ENCODE results near the gene NSMCE4A. TPM values are rescaled to one million over a fixed set of nuclear protein-coding genes. Genes with fewer than 3 reads are reported as not detected.

NSMCE4A gene
- total and polyA plus RNA-seq, 3 experiments from 2014 or later, result 58.2 to 70.9 (median 67.8) TPM

GRCh38 chr10:121965996-121966395 lies 9.0 kb downstream of the NSMCE4A start:
- Histone ChIP-seq H3K27ac (ENCODE audit: low read depth, low read length) (no peak overlapping the region), H3K4me1 (ENCODE audit: insufficient read depth, low read length) (no peaks in the 10 kb centered on the region), H3K4me3 (ENCODE audit: low read length) (no peak overlapping the region), H3K9me3 (ENCODE audit: low read length) (no peaks in the 10 kb centered on the region), H3K27me3 (ENCODE audit: insufficient read depth, low read length, poor library complexity, severe bottlenecking) (no peaks in the 10 kb centered on the region), H3K36me3 (ENCODE audit: insufficient read depth, low read length) (peaks cover 24% of the 10 kb centered on the region)
- DNase-seq, result no peak
- CTCF ChIA-PET, result interaction anchor here (1.0 to 1.3 kb wide), 2 partner anchors 9 to 65 kb away, joined by 3 to 5 read pairs; no protein-coding TSS in a partner anchor
- Mint-ChIP-seq H3K4me1 (peaks cover 0 to 4% (median 0%) of the 10 kb centered on the region in 3 donors), H3K27me3 (no peaks in the 10 kb centered on the region), H3K9me3 (no peaks in the 10 kb centered on the region), H3K36me3 (peaks cover 8 to 69% (median 20%) of the 10 kb centered on the region in 3 donors), H3K27ac (peak overlapping the region in 1 of 8 donors; percentile 41), H3K4me3 (no peak overlapping the region)
- POLR2A ChIA-PET, result no interaction called here

GRCh38 chr10:121961456-121961855 lies 13.6 kb downstream of the NSMCE4A start:
- Mint-ChIP-seq H3K4me1 (no peaks in the 10 kb centered on the region), H3K36me3 (peaks cover 8 to 66% (median 19%) of the 10 kb centered on the region in 3 donors), H3K4me3 (no peak overlapping the region), H3K9me3 (no peaks in the 10 kb centered on the region), H3K27me3 (no peaks in the 10 kb centered on the region), H3K27ac (no peak overlapping the region)
- no peak for DNase-seq
- Histone ChIP-seq H3K4me1 (ENCODE audit: insufficient read depth, low read length) (no peaks in the 10 kb centered on the region), H3K4me3 (ENCODE audit: low read length) (no peak overlapping the region), H3K27me3 (ENCODE audit: insufficient read depth, low read length, poor library complexity, severe bottlenecking) (no peaks in the 10 kb centered on the region), H3K9me3 (ENCODE audit: low read length) (no peaks in the 10 kb centered on the region), H3K36me3 (ENCODE audit: insufficient read depth, low read length) (peaks cover 18% of the 10 kb centered on the region), H3K27ac (ENCODE audit: low read depth, low read length) (no peak overlapping the region)
- ChIA-PET POLR2A (no interaction called here), CTCF (no interaction called here)

- H3K27ac Mint-ChIP-seq, result peak overlapping the region in 2 of 8 donors; percentile 20 to 40
- no peaks in the 10 kb centered on the region for H3K9me3 ChIP-seq (ENCODE audit: low read length)
- no peak overlapping the region for H3K27ac ChIP-seq (ENCODE audit: low read depth, low read length)
- POLR2A ChIA-PET, result no interaction called here
- H3K36me3 Mint-ChIP-seq, result peaks cover 0 to 62% (median 21%) of the 10 kb centered on the region in 3 donors
- CTCF ChIA-PET, result no interaction called here
- H3K4me1 Mint-ChIP-seq, result no peaks in the 10 kb centered on the region
- peaks cover 9% of the 10 kb centered on the region for H3K36me3 ChIP-seq (ENCODE audit: insufficient read depth, low read length)
- H3K4me3 Mint-ChIP-seq, result no peak overlapping the region
- no peak overlapping the region for H3K4me3 ChIP-seq (ENCODE audit: low read length)
- H3K4me1 ChIP-seq (ENCODE audit: insufficient read depth, low read length), result no peaks in the 10 kb centered on the region
- H3K9me3 Mint-ChIP-seq, result no peaks in the 10 kb centered on the region
- H3K27me3 ChIP-seq (ENCODE audit: insufficient read depth, low read length, poor library complexity, severe bottlenecking), result no peaks in the 10 kb centered on the region
- no peaks in the 10 kb centered on the region for H3K27me3 Mint-ChIP-seq
- no peak for DNase-seq
These were observed 15.3 kb downstream of the NSMCE4A start for GRCh38 chr10:121959671-121960070.

- ChIA-PET CTCF (interaction anchor here (1.1 kb wide), 1 partner anchor 10 kb away, joined by 5 read pairs; no protein-coding TSS in a partner anchor), POLR2A (no interaction called here)
- peaks cover 9% of the 10 kb centered on the region for H3K36me3 ChIP-seq (ENCODE audit: insufficient read depth, low read length)
- Mint-ChIP-seq H3K27ac (peak overlapping the region in 5 of 8 donors; percentile 14 to 55 (median 43)), H3K4me3 (no peak overlapping the region), H3K27me3 (no peaks in the 10 kb centered on the region), H3K36me3 (peaks cover 0 to 53% (median 18%) of the 10 kb centered on the region in 3 donors), H3K4me1 (no peaks in the 10 kb centered on the region), H3K9me3 (no peaks in the 10 kb centered on the region)
- no peak overlapping the region for H3K27ac ChIP-seq (ENCODE audit: low read depth, low read length)
- H3K4me3 ChIP-seq (ENCODE audit: low read length), result no peak overlapping the region
- H3K9me3 ChIP-seq (ENCODE audit: low read length), result no peaks in the 10 kb centered on the region
- no peak for DNase-seq
- no peaks in the 10 kb centered on the region for H3K27me3 ChIP-seq (ENCODE audit: insufficient read depth, low read length, poor library complexity, severe bottlenecking)
- no peaks in the 10 kb centered on the region for H3K4me1 ChIP-seq (ENCODE audit: insufficient read depth, low read length)
These were observed 18.6 kb downstream of the NSMCE4A start for GRCh38 chr10:121956111-121957061.

- Mint-ChIP-seq H3K9me3 (peaks cover 0 to 2% (median 0%) of the 10 kb centered on the region in 5 donors), H3K4me1 (no peaks in the 10 kb centered on the region), H3K4me3 (no peak overlapping the region), H3K36me3 (peaks cover 0 to 27% (median 20%) of the 10 kb centered on the region in 3 donors), H3K27me3 (no peaks in the 10 kb centered on the region), H3K27ac (no peak overlapping the region)
- ChIA-PET POLR2A (no interaction called here), CTCF (interaction anchor here (1.0 kb wide), 1 partner anchor 23 kb away, joined by 3 read pairs; the partner anchor contains the start of gene NSMCE4A)
- no peak for DNase-seq
- no peaks in the 10 kb centered on the region for H3K27me3 ChIP-seq (ENCODE audit: insufficient read depth, low read length, poor library complexity, severe bottlenecking)
- H3K36me3 ChIP-seq (ENCODE audit: insufficient read depth, low read length), result no peaks in the 10 kb centered on the region
- no peak overlapping the region for H3K4me3 ChIP-seq (ENCODE audit: low read length)
- H3K27ac ChIP-seq (ENCODE audit: low read depth, low read length), result no peak overlapping the region
- no peaks in the 10 kb centered on the region for H3K4me1 ChIP-seq (ENCODE audit: insufficient read depth, low read length)
- H3K9me3 ChIP-seq (ENCODE audit: low read length), result no peaks in the 10 kb centered on the region
These were observed 22.8 kb downstream of the NSMCE4A start for GRCh38 chr10:121952226-121952625.

GRCh38 chr10:121949451-121949850 lies 25.6 kb downstream of the NSMCE4A start:
- CTCF ChIA-PET, result no interaction called here
- H3K27ac ChIP-seq (ENCODE audit: low read depth, low read length), result no peak overlapping the region
- Mint-ChIP-seq H3K27ac (no peak overlapping the region), H3K27me3 (peaks cover 0 to 3% of the 10 kb centered on the region in 2 donors), H3K4me1 (no peaks in the 10 kb centered on the region), H3K9me3 (peaks cover 0 to 2% (median 0%) of the 10 kb centered on the region in 5 donors), H3K36me3 (peaks cover 0 to 9% (median 7%) of the 10 kb centered on the region in 3 donors), H3K4me3 (no peak overlapping the region)
- H3K27me3 ChIP-seq (ENCODE audit: insufficient read depth, low read length, poor library complexity, severe bottlenecking), result no peaks in the 10 kb centered on the region
- DNase-seq, result no peak
- no peak overlapping the region for H3K4me3 ChIP-seq (ENCODE audit: low read length)
- POLR2A ChIA-PET, result no interaction called here
- no peaks in the 10 kb centered on the region for H3K4me1 ChIP-seq (ENCODE audit: insufficient read depth, low read length)
- no peaks in the 10 kb centered on the region for H3K36me3 ChIP-seq (ENCODE audit: insufficient read depth, low read length)
- no peaks in the 10 kb centered on the region for H3K9me3 ChIP-seq (ENCODE audit: low read length)

GRCh38 chr10:121949049-121949448 lies 26.0 kb downstream of the NSMCE4A start:
- H3K9me3 Mint-ChIP-seq, result peaks cover 0 to 2% (median 0%) of the 10 kb centered on the region in 5 donors
- peaks cover 0 to 9% (median 7%) of the 10 kb centered on the region in 3 donors for H3K36me3 Mint-ChIP-seq
- H3K4me1 Mint-ChIP-seq, result no peaks in the 10 kb centered on the region
- no peak overlapping the region for H3K4me3 Mint-ChIP-seq
- Histone ChIP-seq H3K36me3 (ENCODE audit: insufficient read depth, low read length) (no peaks in the 10 kb centered on the region), H3K27ac (ENCODE audit: low read depth, low read length) (no peak overlapping the region), H3K27me3 (ENCODE audit: insufficient read depth, low read length, poor library complexity, severe bottlenecking) (no peaks in the 10 kb centered on the region), H3K9me3 (ENCODE audit: low read length) (no peaks in the 10 kb centered on the region), H3K4me1 (ENCODE audit: insufficient read depth, low read length) (no peaks in the 10 kb centered on the region), H3K4me3 (ENCODE audit: low read length) (no peak overlapping the region)
- ChIA-PET POLR2A (no interaction called here), CTCF (no interaction called here)
- peaks cover 0 to 3% of the 10 kb centered on the region in 2 donors for H3K27me3 Mint-ChIP-seq
- H3K27ac Mint-ChIP-seq, result no peak overlapping the region
- no peak for DNase-seq
